ENCODE data around the gene UGT1A7.

DNA sequence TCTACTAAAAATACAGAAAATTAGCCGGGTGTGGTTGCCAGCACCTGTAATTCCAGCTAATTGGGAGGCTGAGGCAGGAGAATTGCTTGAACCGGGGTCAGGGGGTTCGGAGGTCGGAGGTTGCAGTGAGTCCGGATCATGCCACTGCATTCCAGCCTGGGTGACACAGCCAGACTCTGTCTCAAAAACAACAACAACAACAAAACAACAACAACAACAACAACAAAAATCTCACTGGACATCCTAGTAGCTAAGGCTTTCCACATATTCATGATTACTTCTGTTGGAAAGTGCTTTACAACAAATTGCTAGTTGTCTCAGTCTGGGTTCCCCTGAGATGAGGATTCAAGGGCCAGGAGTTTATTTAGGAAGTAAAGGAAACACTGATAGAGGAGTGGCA lies 92.2 kb downstream of the UGT1A7 start:
- TF ChIP-seq, protein P1, sequence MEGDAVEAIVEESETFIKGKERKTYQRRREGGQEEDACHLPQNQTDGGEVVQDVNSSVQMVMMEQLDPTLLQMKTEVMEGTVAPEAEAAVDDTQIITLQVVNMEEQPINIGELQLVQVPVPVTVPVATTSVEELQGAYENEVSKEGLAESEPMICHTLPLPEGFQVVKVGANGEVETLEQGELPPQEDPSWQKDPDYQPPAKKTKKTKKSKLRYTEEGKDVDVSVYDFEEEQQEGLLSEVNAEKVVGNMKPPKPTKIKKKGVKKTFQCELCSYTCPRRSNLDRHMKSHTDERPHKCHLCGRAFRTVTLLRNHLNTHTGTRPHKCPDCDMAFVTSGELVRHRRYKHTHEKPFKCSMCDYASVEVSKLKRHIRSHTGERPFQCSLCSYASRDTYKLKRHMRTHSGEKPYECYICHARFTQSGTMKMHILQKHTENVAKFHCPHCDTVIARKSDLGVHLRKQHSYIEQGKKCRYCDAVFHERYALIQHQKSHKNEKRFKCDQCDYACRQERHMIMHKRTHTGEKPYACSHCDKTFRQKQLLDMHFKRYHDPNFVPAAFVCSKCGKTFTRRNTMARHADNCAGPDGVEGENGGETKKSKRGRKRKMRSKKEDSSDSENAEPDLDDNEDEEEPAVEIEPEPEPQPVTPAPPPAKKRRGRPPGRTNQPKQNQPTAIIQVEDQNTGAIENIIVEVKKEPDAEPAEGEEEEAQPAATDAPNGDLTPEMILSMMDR (IDR thresholded peaks at IDR 0.05), result no peak
- TF ChIP-seq POLR2AphosphoS5 (IDR thresholded peaks at IDR 0.05; ENCODE audit: insufficient read depth in 1 of 2, low read depth in 1 of 2), result no peak
- no peak for TF ChIP-seq POLR2A (IDR thresholded peaks at IDR 0.05)
